ENCODE results near the gene PUS1.

The PUS1 gene

GRCh38 chr12:131903270-131904255, 25.5 kb upstream of the PUS1 start:
- no peak for DNase-seq

- DNase-seq, result no peak
These were observed 24.7 kb upstream of the PUS1 start for GRCh38 chr12:131904346-131904745.

GRCh38 chr12:131905081-131905629, 23.9 kb upstream of the PUS1 start:
- no peak for DNase-seq

- DNase-seq, result no peak
These were observed 23.4 kb upstream of the PUS1 start for GRCh38 chr12:131905630-131906091.

GRCh38 chr12:131907379-131908091, 21.5 kb upstream of the PUS1 start:
- DNase-seq, result no peak

- no peak for DNase-seq
These were observed 20.7 kb upstream of the PUS1 start for GRCh38 chr12:131908092-131909080.

GRCh38 chr12:131909081-131909751, 19.9 kb upstream of the PUS1 start:
- no peak for DNase-seq

- no peak for DNase-seq
These were observed 19.3 kb upstream of the PUS1 start for GRCh38 chr12:131909752-131910219.

GRCh38 chr12:131910302-131911027, 18.6 kb upstream of the PUS1 start:
- DNase-seq, result no peak

- DNase-seq, result no peak
These were observed 17.9 kb upstream of the PUS1 start for GRCh38 chr12:131911028-131911650.

GRCh38 chr12:131911851-131912477, 17.1 kb upstream of the PUS1 start:
- DNase-seq, result no peak

GRCh38 chr12:131912518-131913274, 16.4 kb upstream of the PUS1 start:
- DNase-seq, result no peak

GRCh38 chr12:131913666-131914065, 15.4 kb upstream of the PUS1 start:
- DNase-seq, result no peak

GRCh38 chr12:131914179-131914702, 14.8 kb upstream of the PUS1 start:
- no peak for DNase-seq

GRCh38 chr12:131915000-131915689, 13.9 kb upstream of the PUS1 start:
- no peak for DNase-seq

- no peak for DNase-seq
These were observed 13.3 kb upstream of the PUS1 start for GRCh38 chr12:131915823-131916222.

GRCh38 chr12:131916306-131917138, 12.6 kb upstream of the PUS1 start:
- DNase-seq, result no peak
